Endothelial cell of umbilical vein (primary cell): ENCODE measurements around the gene CX3CR1.

Experiments
- EZH2 ChIP-seq: IDR thresholded peaks from 2 replicates; pipeline ENCODE4 v1.6.1; 2012; ENCODE audit warnings: borderline replicate concordance, low read depth, mild to moderate bottlenecking, moderate library complexity, low read length, inconsistent platforms; ENCODE audit not compliant: severe bottlenecking
- POLR2A ChIP-seq: IDR thresholded peaks from 2 replicates; pipeline ENCODE4 v1.6.1; 2012; ENCODE audit warnings: low read depth, mild to moderate bottlenecking, control low read depth, low read length
- POLR2AphosphoS5 ChIP-seq: IDR thresholded peaks from 2 replicates; pipeline ENCODE4 v1.6.1; 2012; ENCODE audit warnings: low read depth, mild to moderate bottlenecking, control low read depth, low read length, moderate library complexity; ENCODE audit not compliant: insufficient read depth
- TF ChIP-seq, protein P1 (sequence below), 2 donors: IDR thresholded peaks; 1 replicate in 1 of 2; 2 replicates in 1 of 2; pipeline ENCODE4 v1.5.1; 2011; ENCODE audit warnings: low read length in 2 of 2, mild to moderate bottlenecking in 2 of 2, moderate library complexity in 2 of 2, control low read depth in 1 of 2, inconsistent platforms in 1 of 2, low read depth in 1 of 2; ENCODE audit not compliant: insufficient read depth in 1 of 2; ENCODE audit errors: extremely low read depth in 1 of 2

DNA sequence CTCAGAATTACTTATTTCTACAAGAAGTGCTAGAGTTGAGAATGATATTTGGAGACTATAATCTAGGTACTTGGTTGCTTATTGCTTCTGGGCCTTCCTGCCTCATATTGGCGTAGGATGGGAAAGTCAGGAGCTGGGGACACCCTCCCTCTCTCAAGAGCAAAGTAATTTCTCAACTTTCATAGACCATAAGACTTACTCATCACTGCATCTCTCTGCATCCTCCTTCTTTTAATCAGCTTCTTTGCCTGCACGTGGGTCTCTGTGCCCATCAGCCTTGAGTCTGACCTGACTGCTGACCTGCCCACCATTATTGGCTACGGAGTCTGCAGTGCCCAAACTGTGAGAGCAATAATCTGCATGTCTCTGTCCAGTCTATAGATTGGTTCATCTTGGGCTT lies 60.1 kb downstream of the CX3CR1 start:
- TF ChIP-seq EZH2, result no peak
- TF ChIP-seq, protein P1, sequence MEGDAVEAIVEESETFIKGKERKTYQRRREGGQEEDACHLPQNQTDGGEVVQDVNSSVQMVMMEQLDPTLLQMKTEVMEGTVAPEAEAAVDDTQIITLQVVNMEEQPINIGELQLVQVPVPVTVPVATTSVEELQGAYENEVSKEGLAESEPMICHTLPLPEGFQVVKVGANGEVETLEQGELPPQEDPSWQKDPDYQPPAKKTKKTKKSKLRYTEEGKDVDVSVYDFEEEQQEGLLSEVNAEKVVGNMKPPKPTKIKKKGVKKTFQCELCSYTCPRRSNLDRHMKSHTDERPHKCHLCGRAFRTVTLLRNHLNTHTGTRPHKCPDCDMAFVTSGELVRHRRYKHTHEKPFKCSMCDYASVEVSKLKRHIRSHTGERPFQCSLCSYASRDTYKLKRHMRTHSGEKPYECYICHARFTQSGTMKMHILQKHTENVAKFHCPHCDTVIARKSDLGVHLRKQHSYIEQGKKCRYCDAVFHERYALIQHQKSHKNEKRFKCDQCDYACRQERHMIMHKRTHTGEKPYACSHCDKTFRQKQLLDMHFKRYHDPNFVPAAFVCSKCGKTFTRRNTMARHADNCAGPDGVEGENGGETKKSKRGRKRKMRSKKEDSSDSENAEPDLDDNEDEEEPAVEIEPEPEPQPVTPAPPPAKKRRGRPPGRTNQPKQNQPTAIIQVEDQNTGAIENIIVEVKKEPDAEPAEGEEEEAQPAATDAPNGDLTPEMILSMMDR (IDR thresholded peaks at IDR 0.05; ENCODE audit: extremely low read depth in 1 of 2, insufficient read depth in 1 of 2, low read depth in 1 of 2, low read length in 2 of 2), result no peak
- no peak for TF ChIP-seq POLR2A
- TF ChIP-seq POLR2AphosphoS5, result no peak
